Mesenchymal stem cell (in vitro differentiated cells and primary cell): ENCODE data around the gene PLSCR4.
A peak's percentile ranks its signal among the peaks of the same experiment; 100 is the strongest.

Experiments
- DNase-seq: peaks from one replicate; pipeline ENCODE4 v3.0.0-alpha.2; 2013
- H2AFZ ChIP-seq: one replicate; pipeline ENCODE4 v1.6.1; 2013; ENCODE audit warnings: low read depth, mild to moderate bottlenecking, control low read depth, inconsistent platforms, low read length, moderate library complexity
- H2AK5ac ChIP-seq: 2 replicates; pipeline ENCODE4 v1.6.1; 2013; ENCODE audit warnings: low read length, moderate library complexity, mild to moderate bottlenecking, inconsistent platforms; ENCODE audit not compliant: severe bottlenecking
- H2BK120ac ChIP-seq: one replicate; pipeline ENCODE4 v1.6.1; 2013; ENCODE audit warnings: low read depth, mild to moderate bottlenecking, inconsistent platforms, low read length, moderate library complexity
- H2BK12ac ChIP-seq, 2 experiments: one replicate each; pipeline ENCODE4 v1.6.1; 2013; ENCODE audit warnings: inconsistent platforms in 2 of 2, low read length in 2 of 2, mild to moderate bottlenecking in 2 of 2, moderate library complexity in 2 of 2, control low read depth in 1 of 2
- H2BK15ac ChIP-seq: one replicate; pipeline ENCODE4 v1.6.1; 2013; ENCODE audit warnings: mild to moderate bottlenecking, low read depth, inconsistent platforms; ENCODE audit not compliant: poor library complexity, severe bottlenecking
- H2BK5ac ChIP-seq: 2 replicates; pipeline ENCODE4 v1.6.1; 2013; ENCODE audit warnings: low read depth, mild to moderate bottlenecking, low read length, control low read depth, inconsistent platforms; ENCODE audit not compliant: poor library complexity, severe bottlenecking
- H3K14ac ChIP-seq, 2 experiments: one replicate each; pipeline ENCODE4 v1.6.1; 2013; ENCODE audit warnings: inconsistent platforms in 2 of 2, low read length in 2 of 2, control low read depth in 1 of 2, mild to moderate bottlenecking in 1 of 2, moderate library complexity in 1 of 2
- H3K18ac ChIP-seq, 2 experiments: one replicate each; pipeline ENCODE4 v1.6.1; 2013; ENCODE audit warnings: inconsistent platforms in 2 of 2, low read length in 2 of 2, control low read depth in 1 of 2, low read depth in 1 of 2, mild to moderate bottlenecking in 1 of 2
- H3K23ac ChIP-seq, 2 experiments: one replicate each; pipeline ENCODE4 v1.6.1; 2013; ENCODE audit warnings: inconsistent platforms in 2 of 2, low read length in 2 of 2, mild to moderate bottlenecking in 2 of 2, moderate library complexity in 2 of 2, control low read depth in 1 of 2
- H3K27ac ChIP-seq: 2 replicates; pipeline ENCODE4 v1.5.1; 2013; ENCODE audit warnings: mild to moderate bottlenecking, moderate library complexity, low read length, control low read depth, inconsistent platforms; ENCODE audit not compliant: poor library complexity, severe bottlenecking
- H3K27me3 ChIP-seq, 2 experiments: 2 replicates each; pipeline versions ENCODE4 v1.6.1 to v1.7.0; 2013; ENCODE audit warnings: low read length in 2 of 2, mild to moderate bottlenecking in 2 of 2, moderate library complexity in 2 of 2, control low read depth in 1 of 2, inconsistent platforms in 1 of 2; ENCODE audit not compliant: control insufficient read depth in 1 of 2, insufficient read depth in 1 of 2
- H3K36me3 ChIP-seq, 2 experiments: 2 replicates each; pipeline versions ENCODE4 v1.6.1 to v1.7.0; 2013; ENCODE audit warnings: low read length in 2 of 2, control low read depth in 1 of 2, inconsistent platforms in 1 of 2, low read depth in 1 of 2, mild to moderate bottlenecking in 1 of 2; ENCODE audit not compliant: insufficient read depth in 2 of 2, control insufficient read depth in 1 of 2
- H3K4ac ChIP-seq, 2 experiments: one replicate each; pipeline ENCODE4 v1.6.1; 2013; ENCODE audit warnings: inconsistent platforms in 2 of 2, low read length in 2 of 2, mild to moderate bottlenecking in 2 of 2, moderate library complexity in 2 of 2, control low read depth in 1 of 2, low read depth in 1 of 2
- H3K4me1 ChIP-seq: 2 replicates; pipeline ENCODE4 v1.6.1; 2013; ENCODE audit warnings: low read depth, low read length, control low read depth; ENCODE audit not compliant: control insufficient read depth, insufficient read depth
- H3K4me2 ChIP-seq: 2 replicates; pipeline ENCODE4 v1.6.1; 2013; ENCODE audit warnings: low read length, mild to moderate bottlenecking, inconsistent platforms; ENCODE audit not compliant: poor library complexity, severe bottlenecking
- H3K4me3 ChIP-seq, 2 experiments: 2 replicates each; pipeline versions ENCODE4 v1.5.1 to v1.7.0; 2013; ENCODE audit warnings: low read length in 2 of 2, mild to moderate bottlenecking in 2 of 2, control low read depth in 1 of 2, low read depth in 1 of 2; ENCODE audit not compliant: insufficient read depth in 1 of 2
- H3K79me1 ChIP-seq: replicated peaks from 2 replicates; pipeline ENCODE4 v1.6.1; 2013; ENCODE audit warnings: mild to moderate bottlenecking, control low read depth, low read length, inconsistent platforms; ENCODE audit not compliant: poor library complexity, severe bottlenecking
- H3K9ac ChIP-seq: 2 replicates; pipeline ENCODE4 v1.7.0; 2013; ENCODE audit warnings: mild to moderate bottlenecking, low read length, moderate library complexity
- H3K9me3 ChIP-seq: 2 replicates; pipeline ENCODE4 v1.7.0; 2013; ENCODE audit warnings: mild to moderate bottlenecking, low read length; ENCODE audit not compliant: control insufficient read depth
- H4K8ac ChIP-seq: one replicate; pipeline ENCODE4 v1.6.1; 2013; ENCODE audit warnings: inconsistent platforms, mild to moderate bottlenecking, low read length, moderate library complexity
- H4K91ac ChIP-seq: one replicate; pipeline ENCODE4 v1.6.1; 2013; ENCODE audit warnings: mild to moderate bottlenecking, low read length, inconsistent platforms
- WGBS: methylation state at CpG from one replicate; pipeline ENCODE4 v1.1.7; 2013; ENCODE audit warnings: mixed read lengths; 5-methylcytosine and 5-hydroxymethylcytosine counted together

The PLSCR4 gene

GRCh38 chr3:146170591-146170990, 80.3 kb downstream of the PLSCR4 start:
- no peak for DNase-seq

GRCh38 chr3:146169891-146170290, 81.0 kb downstream of the PLSCR4 start:
- Histone ChIP-seq H2BK5ac (no peak overlapping the region), H2AFZ (no peak overlapping the region), H4K91ac (no peak overlapping the region), H3K79me1 (no peaks in the 10 kb centered on the region), H2AK5ac (no peak overlapping the region), H3K23ac (no peak overlapping the region), H3K4ac (no peak overlapping the region), H3K36me3 (peaks cover 0 to 5% of the 10 kb centered on the region in 2 experiments), H3K4me1 (no peaks in the 10 kb centered on the region), H3K4me3 (no peak overlapping the region), H3K27me3 (no peaks in the 10 kb centered on the region), H3K4me2 (no peak overlapping the region), H4K8ac (no peak overlapping the region), H3K9me3 (peaks cover 5% of the 10 kb centered on the region), H2BK120ac (no peak overlapping the region), H2BK15ac (no peak overlapping the region), H3K9ac (no peak overlapping the region), H2BK12ac (no peak overlapping the region), H3K14ac (no peak overlapping the region), H3K18ac (no peak overlapping the region), H3K27ac (no peak overlapping the region)
- no peak for DNase-seq
- WGBS = 100% methylated on average over 1 of the region's 1 CpG

More at GRCh38 chr3:146170591-146170990, 80.3 kb downstream of the PLSCR4 start:
- Histone ChIP-seq H3K79me1 (no peaks in the 10 kb centered on the region), H2BK5ac (no peak overlapping the region), H3K9ac (no peak overlapping the region), H2BK15ac (no peak overlapping the region), H3K27ac (no peak overlapping the region), H3K4me3 (no peak overlapping the region), H3K36me3 (peaks cover 0 to 5% of the 10 kb centered on the region in 2 experiments), H3K23ac (no peak overlapping the region), H3K14ac (no peak overlapping the region), H2AK5ac (no peak overlapping the region), H2AFZ (no peak overlapping the region), H3K4ac (no peak overlapping the region), H2BK120ac (no peak overlapping the region), H3K9me3 (peaks cover 5% of the 10 kb centered on the region), H2BK12ac (no peak overlapping the region), H3K4me1 (no peaks in the 10 kb centered on the region), H4K8ac (no peak overlapping the region), H3K4me2 (no peak overlapping the region), H3K18ac (no peak overlapping the region), H4K91ac (no peak overlapping the region), H3K27me3 (no peaks in the 10 kb centered on the region)
- WGBS = 83% methylated on average over 1 of the region's 1 CpG

GRCh38 chr3:146166826-146167225, 84.1 kb downstream of the PLSCR4 start:
- no peaks in the 10 kb centered on the region for H3K4me1 ChIP-seq
- no peak overlapping the region for H4K8ac ChIP-seq
- no peak for DNase-seq
- 46% methylated on average over 1 of the region's 3 CpGs for WGBS
- H3K9ac ChIP-seq = peak overlapping the region; percentile 66
- peaks cover 3% of the 10 kb centered on the region for H3K79me1 ChIP-seq
- no peak overlapping the region for H2BK15ac ChIP-seq
- H3K27me3 ChIP-seq = no peaks in the 10 kb centered on the region
- H3K14ac ChIP-seq = no peak overlapping the region
- H2BK120ac ChIP-seq = no peak overlapping the region
- no peak overlapping the region for H3K23ac ChIP-seq
- H2AFZ ChIP-seq = no peak overlapping the region
- peaks cover 5% of the 10 kb centered on the region for H3K9me3 ChIP-seq
- no peak overlapping the region for H2BK12ac ChIP-seq
- H2AK5ac ChIP-seq = no peak overlapping the region
- no peak overlapping the region for H3K4me3 ChIP-seq
- H3K4ac ChIP-seq = no peak overlapping the region
- H3K27ac ChIP-seq = peak overlapping the region; percentile 66
- H2BK5ac ChIP-seq = no peak overlapping the region
- H3K4me2 ChIP-seq = no peak overlapping the region
- H3K18ac ChIP-seq = no peak overlapping the region
- no peaks in the 10 kb centered on the region for H3K36me3 ChIP-seq
- no peak overlapping the region for H4K91ac ChIP-seq

GRCh38 chr3:146166415-146166821, 84.5 kb downstream of the PLSCR4 start:
- WGBS = 79% methylated on average over 3 of the region's 4 CpGs
- no peak overlapping the region for H2BK15ac ChIP-seq
- H3K18ac ChIP-seq = no peak overlapping the region

More at GRCh38 chr3:146166415-146166821, 84.5 kb downstream of the PLSCR4 start:
- H3K14ac ChIP-seq = no peak overlapping the region
- peaks cover 3% of the 10 kb centered on the region for H3K79me1 ChIP-seq
- H3K27ac ChIP-seq = peak overlapping the region; percentile 66
- peak; percentile 37 for DNase-seq
- H2BK5ac ChIP-seq = no peak overlapping the region
- H2BK120ac ChIP-seq = no peak overlapping the region
- H3K4me2 ChIP-seq = no peak overlapping the region
- no peak overlapping the region for H4K8ac ChIP-seq
- no peak overlapping the region for H3K23ac ChIP-seq
- H3K4ac ChIP-seq = no peak overlapping the region
- H4K91ac ChIP-seq = no peak overlapping the region
- no peaks in the 10 kb centered on the region for H3K36me3 ChIP-seq
- H3K4me3 ChIP-seq = no peak overlapping the region
- H3K9me3 ChIP-seq = peaks cover 5% of the 10 kb centered on the region
- H3K27me3 ChIP-seq = no peaks in the 10 kb centered on the region
- H3K4me1 ChIP-seq = no peaks in the 10 kb centered on the region
- H2AFZ ChIP-seq = no peak overlapping the region
- no peak overlapping the region for H2BK12ac ChIP-seq
- H3K9ac ChIP-seq = peak overlapping the region; percentile 66
- H2AK5ac ChIP-seq = no peak overlapping the region
